A673 (cell line): ENCODE results near the gene RBM20. TPM values are rescaled to one million over a fixed set of nuclear protein-coding genes. Genes with fewer than 3 reads are reported as not detected.

Source experiments
- BruUV-seq: library from RNA; stranded (reverse); fragments of 400-500 nt; replicated peaks from 2 replicates; lab custom pipeline; 2021; lab: Mats Ljungman, UMichigan
- CTCF ChIA-PET: fragments of 300-600 bp; sonication (Branson Sonifier 250); formaldehyde crosslinking; loops from one replicate; lab custom pipeline; 2022; ENCODE audit warnings: antibody characterized with exemption; lab: Charles Lee
- POLR2A ChIA-PET: fragments of 300-600 bp; sonication (Branson Sonifier 250); formaldehyde crosslinking; loops from one replicate; lab custom pipeline; 2022; ENCODE audit warnings: antibody characterized with exemption; ENCODE audit not compliant: low non-redundant PET; lab: Charles Lee
- DNase-seq: peaks from one replicate; pipeline ENCODE4 v3.0.0-alpha.2; 2015; ENCODE audit warnings: low spot score
- H3K27ac ChIP-seq: fragments of 200-600 bp; sonication (generic); 2 replicates; pipeline ENCODE4 v1.5.1; 2016; ENCODE audit warnings: mixed run types, low read depth, mild to moderate bottlenecking, mixed read lengths, antibody characterized with exemption, low read length; ENCODE audit not compliant: poor library complexity, severe bottlenecking
- H3K27me3 ChIP-seq: fragments of 200-600 bp; sonication (generic); replicated peaks from 2 replicates; pipeline ENCODE4 v1.6.1; 2017; ENCODE audit warnings: mixed run types, low read depth, mild to moderate bottlenecking, mixed read lengths, antibody characterized with exemption, low read length; ENCODE audit not compliant: insufficient read depth, poor library complexity
- H3K36me3 ChIP-seq: fragments of 200-600 bp; sonication (generic); 2 replicates; pipeline ENCODE4 v1.6.1; 2016; ENCODE audit warnings: mixed run types, mild to moderate bottlenecking, mixed read lengths, antibody characterized with exemption, low read length; ENCODE audit not compliant: insufficient read depth, poor library complexity, severe bottlenecking
- H3K4me1 ChIP-seq: fragments of 200-600 bp; sonication (generic); 2 replicates; pipeline ENCODE4 v1.6.1; 2017; ENCODE audit warnings: mixed run types, mild to moderate bottlenecking, mixed read lengths, antibody characterized with exemption, low read length; ENCODE audit not compliant: insufficient read depth, poor library complexity, severe bottlenecking
- H3K4me3 ChIP-seq: fragments of 200-600 bp; sonication (generic); 2 replicates; pipeline ENCODE4 v1.5.1; 2016; ENCODE audit warnings: low read depth, mixed run types, mild to moderate bottlenecking, mixed read lengths, low read length; ENCODE audit not compliant: poor library complexity, severe bottlenecking
- H3K9me3 ChIP-seq: fragments of 200-600 bp; sonication (generic); 2 replicates; pipeline ENCODE4 v1.6.1; 2016; ENCODE audit warnings: mixed run types, low read depth, mild to moderate bottlenecking, mixed read lengths, antibody characterized with exemption, low read length; ENCODE audit not compliant: poor library complexity, severe bottlenecking
- EZH2 ChIP-seq: fragments of 200-600 bp; sonication (generic); IDR thresholded peaks from 2 replicates; pipeline ENCODE4 v1.6.1; 2017; ENCODE audit warnings: borderline replicate concordance, low read depth, mild to moderate bottlenecking, mixed read lengths, antibody characterized with exemption, low read length; ENCODE audit not compliant: poor library complexity, severe bottlenecking
- intact Hi-C: fragments of 100-400 bp; cut with micrococcal nuclease; formaldehyde crosslinking; loops from one replicate; pipeline ENCODE4 v1.10.0; 2022; ENCODE audit not compliant: unreplicated experiment
- total RNA-seq: library from RNA; stranded (reverse); gene quantifications from 2 replicates; pipeline ENCODE4 v1.2.3, GENCODE V29; 2021
- TF ChIP-seq, protein P1 (sequence below): fragments of 300-800, 200-600 bp; sonication (generic); conservative IDR thresholded peaks from 2 replicates; pipeline ENCODE4 v1.5.1; 2017; ENCODE audit warnings: low read depth, mild to moderate bottlenecking, antibody characterized with exemption, low read length, moderate library complexity, mixed read lengths

The RBM20 gene
- total RNA-seq, 1 experiment from 2014 or later: 1.3 TPM

GRCh38 chr10:110695539-110695886 lies 51.4 kb downstream of the RBM20 start:
- H3K36me3 ChIP-seq: no peaks in the 10 kb centered on the region
- no peak overlapping the region for H3K4me3 ChIP-seq
- no peak overlapping the region for H3K27ac ChIP-seq
- DNase-seq: no peak
- no peaks in the 10 kb centered on the region for H3K4me1 ChIP-seq
- ChIA-PET POLR2A (no interaction called here), CTCF (no interaction called here)
- intact Hi-C loops: no loop called here
- BruUV-seq: no TSS peak
- no peak for TF ChIP-seq EZH2
- TF ChIP-seq, protein P1, sequence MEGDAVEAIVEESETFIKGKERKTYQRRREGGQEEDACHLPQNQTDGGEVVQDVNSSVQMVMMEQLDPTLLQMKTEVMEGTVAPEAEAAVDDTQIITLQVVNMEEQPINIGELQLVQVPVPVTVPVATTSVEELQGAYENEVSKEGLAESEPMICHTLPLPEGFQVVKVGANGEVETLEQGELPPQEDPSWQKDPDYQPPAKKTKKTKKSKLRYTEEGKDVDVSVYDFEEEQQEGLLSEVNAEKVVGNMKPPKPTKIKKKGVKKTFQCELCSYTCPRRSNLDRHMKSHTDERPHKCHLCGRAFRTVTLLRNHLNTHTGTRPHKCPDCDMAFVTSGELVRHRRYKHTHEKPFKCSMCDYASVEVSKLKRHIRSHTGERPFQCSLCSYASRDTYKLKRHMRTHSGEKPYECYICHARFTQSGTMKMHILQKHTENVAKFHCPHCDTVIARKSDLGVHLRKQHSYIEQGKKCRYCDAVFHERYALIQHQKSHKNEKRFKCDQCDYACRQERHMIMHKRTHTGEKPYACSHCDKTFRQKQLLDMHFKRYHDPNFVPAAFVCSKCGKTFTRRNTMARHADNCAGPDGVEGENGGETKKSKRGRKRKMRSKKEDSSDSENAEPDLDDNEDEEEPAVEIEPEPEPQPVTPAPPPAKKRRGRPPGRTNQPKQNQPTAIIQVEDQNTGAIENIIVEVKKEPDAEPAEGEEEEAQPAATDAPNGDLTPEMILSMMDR: no peak
- peaks cover 7% of the 10 kb centered on the region for H3K9me3 ChIP-seq
- H3K27me3 ChIP-seq: no peaks in the 10 kb centered on the region

DNA sequence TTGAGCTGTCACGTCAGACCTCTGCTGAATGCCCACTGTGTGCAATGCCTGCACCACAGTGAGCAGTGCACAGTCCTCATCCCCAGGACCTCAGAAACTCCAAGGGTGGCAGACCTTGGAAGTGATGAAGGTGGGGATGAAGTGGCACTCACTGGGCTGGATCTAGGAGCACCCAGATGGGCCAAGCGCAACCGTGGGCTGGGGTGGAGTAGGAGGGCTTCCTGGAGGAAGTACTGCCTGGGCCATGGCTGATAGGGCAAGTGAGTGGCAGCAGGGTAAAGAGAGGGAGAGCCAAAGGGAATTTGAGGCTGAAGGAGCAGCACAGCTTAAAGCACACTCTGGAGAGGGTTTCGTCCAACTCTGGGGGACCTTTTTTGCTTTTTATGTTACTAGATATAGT lies 52.3 kb downstream of the RBM20 start:
- POLR2A ChIA-PET: no interaction called here
- intact Hi-C loops: no loop called here
- DNase-seq: no peak
- Histone ChIP-seq H3K27me3 (no peaks in the 10 kb centered on the region), H3K4me3 (no peak overlapping the region), H3K9me3 (peaks cover 7% of the 10 kb centered on the region), H3K27ac (no peak overlapping the region), H3K36me3 (no peaks in the 10 kb centered on the region), H3K4me1 (no peaks in the 10 kb centered on the region)
- no peak for TF ChIP-seq EZH2
- TF ChIP-seq, protein P1: no peak
- no TSS peak for BruUV-seq
- CTCF ChIA-PET: no interaction called here

GRCh38 chr10:110698340-110698739 lies 54.2 kb downstream of the RBM20 start:
- ChIA-PET CTCF (no interaction called here), POLR2A (no interaction called here)
- Histone ChIP-seq H3K4me3 (no peak overlapping the region), H3K9me3 (no peaks in the 10 kb centered on the region), H3K4me1 (no peaks in the 10 kb centered on the region), H3K36me3 (no peaks in the 10 kb centered on the region), H3K27me3 (no peaks in the 10 kb centered on the region), H3K27ac (no peak overlapping the region)
- no peak for DNase-seq
- no peak for TF ChIP-seq EZH2
- no TSS peak for BruUV-seq
- intact Hi-C loops: no loop called here

DNA sequence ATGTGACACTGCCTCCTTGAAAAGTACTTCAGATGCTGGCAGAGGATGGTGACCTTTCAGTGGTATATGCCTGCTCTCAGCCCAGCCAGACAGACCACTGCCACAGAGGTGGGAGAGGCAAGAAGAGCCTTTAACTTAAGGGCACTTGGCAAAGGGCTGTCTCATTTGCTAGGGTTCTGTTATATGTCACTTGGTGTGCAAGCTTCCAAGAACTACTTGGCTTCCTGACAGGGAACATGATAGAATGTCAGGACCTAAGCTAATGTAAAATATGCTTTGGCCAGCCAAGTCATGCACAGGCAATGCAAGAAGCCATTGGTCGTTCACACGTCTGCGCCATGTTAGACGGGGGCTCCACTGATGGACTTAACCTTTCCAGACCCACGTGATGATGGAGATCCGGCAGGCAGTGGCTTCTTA lies 54.7 kb downstream of the RBM20 start:
- CTCF ChIA-PET: no interaction called here
- Histone ChIP-seq H3K36me3 (no peaks in the 10 kb centered on the region), H3K27me3 (no peaks in the 10 kb centered on the region), H3K9me3 (no peaks in the 10 kb centered on the region), H3K4me1 (no peaks in the 10 kb centered on the region), H3K4me3 (no peak overlapping the region), H3K27ac (no peak overlapping the region)
- no peak for DNase-seq
- intact Hi-C loops: no loop called here
- no TSS peak for BruUV-seq
- no peak for TF ChIP-seq EZH2
- TF ChIP-seq, protein P1: no peak
- POLR2A ChIA-PET: no interaction called here
